Breast epithelium (tissue), 4 donors: ENCODE results near the gene EPN2. TPM values are rescaled to one million over a fixed set of nuclear protein-coding genes. Genes with fewer than 3 reads are reported as not detected.

ENCODE experiments used
- DNase-seq, 2 donors: peaks; one replicate each; pipeline ENCODE4 v3.0.0-alpha.2; 2019; ENCODE audit warnings: low spot score in 2 of 2
- H3K27ac ChIP-seq, 2 donors: fragments of 200-600 bp; sonication (generic) in 1 of 2; one replicate each; pipeline ENCODE4 v1.5.1; 2016 to 2019; ENCODE audit warnings: mild to moderate bottlenecking in 1 of 2
- H3K27me3 ChIP-seq, 2 donors: fragments of 200-600 bp; sonication (generic) in 1 of 2; one replicate each; pipeline versions ENCODE4 v1.5.1 to v1.6.0; 2017 to 2019; ENCODE audit warnings: control low read depth in 1 of 2, mild to moderate bottlenecking in 1 of 2
- H3K36me3 ChIP-seq: fragments of 200-600 bp; one replicate; pipeline ENCODE4 v1.5.1; 2019
- H3K4me1 ChIP-seq, 2 donors: fragments of 200-600 bp; sonication (generic); one replicate each; pipeline ENCODE4 v1.5.1; 2016 to 2019; ENCODE audit warnings: control low read depth in 1 of 2
- H3K4me3 ChIP-seq, 3 donors: fragments of 200-600 bp; sonication (generic); 1 replicate in 2 of 3; 2 replicates in 1 of 3; pipeline ENCODE4 v1.5.1; 2016 to 2019; ENCODE audit warnings: mild to moderate bottlenecking in 3 of 3, moderate library complexity in 2 of 3
- H3K9me3 ChIP-seq, 2 donors: fragments of 200-600 bp; sonication (generic) in 1 of 2; one replicate each; pipeline ENCODE4 v1.5.1; 2016 to 2019; ENCODE audit warnings: control low read depth in 1 of 2
- CTCF ChIP-seq, 3 donors: fragments of 450-650 bp; IDR thresholded peaks; one replicate each; pipeline ENCODE4 v1.5.1; 2016 to 2017; ENCODE audit warnings: antibody characterized with exemption in 3 of 3, mild to moderate bottlenecking in 3 of 3, moderate library complexity in 3 of 3
- POLR2A ChIP-seq: fragments of 450-650 bp; IDR thresholded peaks from one replicate; pipeline ENCODE4 v1.6.1; 2016; ENCODE audit warnings: antibody characterized with exemption, mild to moderate bottlenecking, moderate library complexity
- POLR2AphosphoS5 ChIP-seq, 3 donors: sonication (generic); formaldehyde crosslinking; IDR thresholded peaks; one replicate each; pipeline ENCODE4 v1.6.1; 2017; ENCODE audit warnings: antibody characterized with exemption in 3 of 3
- intact Hi-C: fragments of 100-400 bp; cut with DNase I; formaldehyde crosslinking; loops from one replicate; pipeline ENCODE4 v1.15.1; 2023; ENCODE audit warnings: low total_unique reads
- total RNA-seq, 3 donors: library from RNA; depleted of rRNA; stranded (reverse); fragments of >200 nt; gene quantifications; one replicate each; pipeline ENCODE4 v1.1.0, GENCODE V29; 2016

EPN2 gene
- total RNA-seq, 3 donors from 2014 or later = 26.6 to 36.7 (median 30.6) TPM

- H3K4me1 ChIP-seq = no peaks in the 10 kb centered on the region
- H3K4me3 ChIP-seq = no peak overlapping the region
- no peak for DNase-seq
Measured at GRCh38 chr17:19303367-19303776, 66.2 kb downstream of the EPN2 start.

GRCh38 chr17:19304209-19304608 lies 67.0 kb downstream of the EPN2 start:
- intact Hi-C loops = no loop called here
- H3K27me3 ChIP-seq = no peaks in the 10 kb centered on the region
- H3K4me1 ChIP-seq = no peaks in the 10 kb centered on the region
- DNase-seq = peak in 1 of 2 donors; percentile 27
- no peaks in the 10 kb centered on the region for H3K9me3 ChIP-seq
- TF ChIP-seq CTCF (IDR thresholded peaks at IDR 0.05) = no peak
- TF ChIP-seq POLR2AphosphoS5 (IDR thresholded peaks at IDR 0.05) = no peak
- TF ChIP-seq POLR2A = no peak
- peak overlapping the region; percentile 42 to 68 for H3K27ac ChIP-seq
- no peak overlapping the region for H3K4me3 ChIP-seq
- H3K36me3 ChIP-seq = no peaks in the 10 kb centered on the region

More at GRCh38 chr17:19303367-19303776, 66.2 kb downstream of the EPN2 start:
- no peaks in the 10 kb centered on the region for H3K36me3 ChIP-seq
- intact Hi-C loops = no loop called here
- H3K9me3 ChIP-seq = no peaks in the 10 kb centered on the region
- TF ChIP-seq CTCF (IDR thresholded peaks at IDR 0.05) (no peak), POLR2AphosphoS5 (IDR thresholded peaks at IDR 0.05) (no peak), POLR2A (no peak)
- peak overlapping the region in 1 of 2 donors; percentile 53 for H3K27ac ChIP-seq
- no peaks in the 10 kb centered on the region for H3K27me3 ChIP-seq

GRCh38 chr17:19304751-19305150 lies 67.6 kb downstream of the EPN2 start:
- intact Hi-C loops = no loop called here
- Histone ChIP-seq H3K4me1 (no peaks in the 10 kb centered on the region), H3K27ac (peak overlapping the region; percentile 42 to 68), H3K4me3 (no peak overlapping the region), H3K27me3 (no peaks in the 10 kb centered on the region), H3K36me3 (no peaks in the 10 kb centered on the region), H3K9me3 (no peaks in the 10 kb centered on the region)
- TF ChIP-seq POLR2A (no peak), CTCF (IDR thresholded peaks at IDR 0.05) (no peak), POLR2AphosphoS5 (IDR thresholded peaks at IDR 0.05) (no peak)
- DNase-seq = no peak

- no peak for DNase-seq
- Histone ChIP-seq H3K27me3 (no peaks in the 10 kb centered on the region), H3K9me3 (no peaks in the 10 kb centered on the region), H3K27ac (no peak overlapping the region), H3K36me3 (no peaks in the 10 kb centered on the region), H3K4me1 (no peaks in the 10 kb centered on the region), H3K4me3 (no peak overlapping the region)
- intact Hi-C loops = no loop called here
- TF ChIP-seq CTCF (IDR thresholded peaks at IDR 0.05) (no peak), POLR2AphosphoS5 (IDR thresholded peaks at IDR 0.05) (no peak), POLR2A (no peak)
Measured at GRCh38 chr17:19305256-19305655, 68.1 kb downstream of the EPN2 start.

- no peak for TF ChIP-seq POLR2A
- TF ChIP-seq CTCF (IDR thresholded peaks at IDR 0.05) = no peak
- TF ChIP-seq POLR2AphosphoS5 (IDR thresholded peaks at IDR 0.05) = no peak
- H3K27ac ChIP-seq = no peak overlapping the region
- intact Hi-C loops = loop anchor here (1.0 kb wide), 1 partner anchor 10 kb away; no protein-coding TSS in a partner anchor
Measured at GRCh38 chr17:19305761-19306159, 68.6 kb downstream of the EPN2 start.

More at GRCh38 chr17:19305761-19306159, 68.6 kb downstream of the EPN2 start:
- Histone ChIP-seq H3K4me3 (no peak overlapping the region), H3K36me3 (no peaks in the 10 kb centered on the region), H3K9me3 (no peaks in the 10 kb centered on the region), H3K27me3 (no peaks in the 10 kb centered on the region), H3K4me1 (no peaks in the 10 kb centered on the region)
- no peak for DNase-seq
